RWPE2 (cell line): ENCODE results near the gene CAPN9.

ENCODE experiments used
- ATAC-seq: fragments of 200-7000 bp; cut with Tn5 transposase; 3 replicates; pipeline ENCODE4 v1.9.1; 2021; ENCODE audit warnings: low read depth
- DNase-seq: peaks from one replicate; pipeline ENCODE4 v3.0.0-alpha.2; 2020; ENCODE audit warnings: low spot score
- H3K27ac ChIP-seq: fragments of 450-650 bp; 2 replicates; pipeline ENCODE4 v1.5.1; 2017; ENCODE audit warnings: mild to moderate bottlenecking; ENCODE audit not compliant: poor library complexity, severe bottlenecking
- H3K27me3 ChIP-seq: fragments of 250-450 bp; sonication (Bioruptor Pico); 2 replicates; pipeline ENCODE4 v1.5.1; 2021; ENCODE audit warnings: mild to moderate bottlenecking, moderate library complexity; ENCODE audit not compliant: insufficient read depth, poor library complexity, severe bottlenecking
- H3K36me3 ChIP-seq: fragments of 250-450 bp; sonication (Bioruptor Pico); 2 replicates; pipeline ENCODE4 v1.5.1; 2020; ENCODE audit warnings: low read depth, mild to moderate bottlenecking, moderate library complexity
- H3K4me1 ChIP-seq: fragments of 250-450 bp; sonication (Bioruptor Pico); 2 replicates; pipeline ENCODE4 v1.5.1; 2021; ENCODE audit warnings: mild to moderate bottlenecking, moderate library complexity; ENCODE audit not compliant: insufficient read depth, poor library complexity, severe bottlenecking
- H3K4me3 ChIP-seq: fragments of 250-450 bp; sonication (Bioruptor Pico); 2 replicates; pipeline ENCODE4 v1.5.1; 2021; ENCODE audit warnings: mild to moderate bottlenecking, moderate library complexity; ENCODE audit not compliant: severe bottlenecking
- H3K9me3 ChIP-seq: fragments of 250-450 bp; sonication (Bioruptor Pico); 2 replicates; pipeline ENCODE4 v1.5.1; 2021; ENCODE audit warnings: mild to moderate bottlenecking, moderate library complexity; ENCODE audit not compliant: severe bottlenecking
- CTCF ChIP-seq: fragments of 450-650 bp; IDR thresholded peaks from one replicate; pipeline ENCODE4 v1.5.1; 2017; ENCODE audit warnings: mild to moderate bottlenecking, moderate library complexity; ENCODE audit not compliant: poor library complexity, severe bottlenecking

Gene CAPN9

GRCh38 chr1:230809256-230809990, 62.2 kb downstream of the CAPN9 start:
- Histone ChIP-seq H3K36me3 (no peaks in the 10 kb centered on the region), H3K4me1 (no peaks in the 10 kb centered on the region), H3K27me3 (no peaks in the 10 kb centered on the region), H3K9me3 (no peaks in the 10 kb centered on the region), H3K27ac (no peak overlapping the region), H3K4me3 (no peak overlapping the region)
- no peak for DNase-seq
- no peak for ATAC-seq
- no peak for TF ChIP-seq CTCF

GRCh38 chr1:230812568-230812967, 65.4 kb downstream of the CAPN9 start:
- H3K9me3 ChIP-seq: no peaks in the 10 kb centered on the region
- no peak for ATAC-seq
- no peak for TF ChIP-seq CTCF

GRCh38 chr1:230814949-230815692, 67.9 kb downstream of the CAPN9 start:
- ATAC-seq: no peak
- no peak overlapping the region for H3K4me3 ChIP-seq

More at GRCh38 chr1:230812568-230812967, 65.4 kb downstream of the CAPN9 start:
- Histone ChIP-seq H3K4me3 (no peak overlapping the region), H3K27me3 (no peaks in the 10 kb centered on the region), H3K36me3 (no peaks in the 10 kb centered on the region), H3K4me1 (no peaks in the 10 kb centered on the region), H3K27ac (no peak overlapping the region)
- no peak for DNase-seq

GRCh38 chr1:230816018-230816417, 68.8 kb downstream of the CAPN9 start:
- Histone ChIP-seq H3K4me3 (no peak overlapping the region), H3K27me3 (no peaks in the 10 kb centered on the region), H3K36me3 (no peaks in the 10 kb centered on the region), H3K27ac (no peak overlapping the region), H3K4me1 (no peaks in the 10 kb centered on the region), H3K9me3 (no peaks in the 10 kb centered on the region)
- TF ChIP-seq CTCF: no peak
- DNase-seq: no peak
- no peak for ATAC-seq

More at GRCh38 chr1:230814949-230815692, 67.9 kb downstream of the CAPN9 start:
- Histone ChIP-seq H3K9me3 (no peaks in the 10 kb centered on the region), H3K4me1 (no peaks in the 10 kb centered on the region), H3K36me3 (no peaks in the 10 kb centered on the region), H3K27ac (no peak overlapping the region), H3K27me3 (no peaks in the 10 kb centered on the region)
- no peak for DNase-seq
- no peak for TF ChIP-seq CTCF
